NCI-H1092 treated with DMSO at 0.1 percent for 48 hours (cell line): ENCODE measurements around the gene ARVCF.

Experiments used
- DNase-seq: peaks from one replicate; lab custom pipeline; 2025; lab: John Stamatoyannopoulos, UW

The ARVCF gene

GRCh38 chr22:19986410-19987341 lies 29.9 kb downstream of the ARVCF start:
- DNase-seq, result peak; percentile 51

GRCh38 chr22:19986011-19986409 lies 30.6 kb downstream of the ARVCF start:
- no peak for DNase-seq

GRCh38 chr22:19984851-19985811 lies 31.5 kb downstream of the ARVCF start:
- DNase-seq, result no peak

GRCh38 chr22:19984201-19984753 lies 32.3 kb downstream of the ARVCF start:
- peak; percentile 4 for DNase-seq

GRCh38 chr22:19983741-19984140 lies 32.9 kb downstream of the ARVCF start:
- no peak for DNase-seq

- no peak for DNase-seq
Observed at GRCh38 chr22:19982991-19983578, 33.5 kb downstream of the ARVCF start.

- no peak for DNase-seq
Observed at GRCh38 chr22:19981961-19982920, 34.4 kb downstream of the ARVCF start.

- no peak for DNase-seq
Observed at GRCh38 chr22:19981171-19981960, 35.3 kb downstream of the ARVCF start.

GRCh38 chr22:19980766-19981165 lies 35.9 kb downstream of the ARVCF start:
- no peak for DNase-seq

GRCh38 chr22:19979712-19980493 lies 36.7 kb downstream of the ARVCF start:
- DNase-seq, result no peak

- no peak for DNase-seq
Observed at GRCh38 chr22:19978748-19979147, 37.9 kb downstream of the ARVCF start.

GRCh38 chr22:19977296-19978243 lies 39.1 kb downstream of the ARVCF start:
- no peak for DNase-seq

GRCh38 chr22:19976671-19977070 lies 40.0 kb downstream of the ARVCF start:
- DNase-seq, result no peak

GRCh38 chr22:19975707-19976035 lies 41.0 kb downstream of the ARVCF start:
- DNase-seq, result no peak

GRCh38 chr22:19974935-19975706 lies 41.5 kb downstream of the ARVCF start:
- peak; percentile 61 for DNase-seq

- DNase-seq, result peak; percentile 86
Observed at GRCh38 chr22:19974268-19974861, 42.3 kb downstream of the ARVCF start.
